Measurements from ENCODE around the gene KCNH8. TPM values are rescaled to one million over a fixed set of nuclear protein-coding genes. Genes with fewer than 3 reads are reported as not detected.

The KCNH8 gene
- total RNA-seq, 3 donors from 2014 or later (not counting 1 experiment from before 2014, with no cell fraction given): 0.10 TPM; not detected in 2

- ATAC-seq (no peak), DNase-seq (no peak)
- Mint-ChIP-seq H3K9me3 (peaks cover 0 to 3% of the 10 kb centered on the region in 2 donors), H3K27me3 (ENCODE audit: low read depth in 2 of 2) (no peaks in the 10 kb centered on the region), H3K4me1 (no peaks in the 10 kb centered on the region), H3K27ac (no peak overlapping the region), H3K36me3 (no peaks in the 10 kb centered on the region), H3K4me3 (no peak overlapping the region)
- Histone ChIP-seq H3K27ac (ENCODE audit: low read length) (no peak overlapping the region), H3K36me3 (ENCODE audit: control insufficient read depth, insufficient read depth, low read length) (no peaks in the 10 kb centered on the region), H3K27me3 (ENCODE audit: control insufficient read depth, insufficient read depth, low read length) (no peaks in the 10 kb centered on the region), H3K4me1 (ENCODE audit: control insufficient read depth, insufficient read depth, low read length) (no peaks in the 10 kb centered on the region), H3K9me3 (ENCODE audit: control insufficient read depth, insufficient read depth, low read length) (no peaks in the 10 kb centered on the region), H3K4me3 (ENCODE audit: low read length) (no peak overlapping the region)
- TF ChIP-seq, protein P1, sequence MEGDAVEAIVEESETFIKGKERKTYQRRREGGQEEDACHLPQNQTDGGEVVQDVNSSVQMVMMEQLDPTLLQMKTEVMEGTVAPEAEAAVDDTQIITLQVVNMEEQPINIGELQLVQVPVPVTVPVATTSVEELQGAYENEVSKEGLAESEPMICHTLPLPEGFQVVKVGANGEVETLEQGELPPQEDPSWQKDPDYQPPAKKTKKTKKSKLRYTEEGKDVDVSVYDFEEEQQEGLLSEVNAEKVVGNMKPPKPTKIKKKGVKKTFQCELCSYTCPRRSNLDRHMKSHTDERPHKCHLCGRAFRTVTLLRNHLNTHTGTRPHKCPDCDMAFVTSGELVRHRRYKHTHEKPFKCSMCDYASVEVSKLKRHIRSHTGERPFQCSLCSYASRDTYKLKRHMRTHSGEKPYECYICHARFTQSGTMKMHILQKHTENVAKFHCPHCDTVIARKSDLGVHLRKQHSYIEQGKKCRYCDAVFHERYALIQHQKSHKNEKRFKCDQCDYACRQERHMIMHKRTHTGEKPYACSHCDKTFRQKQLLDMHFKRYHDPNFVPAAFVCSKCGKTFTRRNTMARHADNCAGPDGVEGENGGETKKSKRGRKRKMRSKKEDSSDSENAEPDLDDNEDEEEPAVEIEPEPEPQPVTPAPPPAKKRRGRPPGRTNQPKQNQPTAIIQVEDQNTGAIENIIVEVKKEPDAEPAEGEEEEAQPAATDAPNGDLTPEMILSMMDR (IDR thresholded peaks at IDR 0.05): no peak
- WGBS (ENCODE audit: insufficient coverage): 90% methylated on average over 6 of the region's 7 CpGs
- intact Hi-C loops (cut with micrococcal nuclease): no loop called here
Measured at GRCh38 chr3:19476281-19476680, 328.0 kb downstream of the KCNH8 start.

DNA sequence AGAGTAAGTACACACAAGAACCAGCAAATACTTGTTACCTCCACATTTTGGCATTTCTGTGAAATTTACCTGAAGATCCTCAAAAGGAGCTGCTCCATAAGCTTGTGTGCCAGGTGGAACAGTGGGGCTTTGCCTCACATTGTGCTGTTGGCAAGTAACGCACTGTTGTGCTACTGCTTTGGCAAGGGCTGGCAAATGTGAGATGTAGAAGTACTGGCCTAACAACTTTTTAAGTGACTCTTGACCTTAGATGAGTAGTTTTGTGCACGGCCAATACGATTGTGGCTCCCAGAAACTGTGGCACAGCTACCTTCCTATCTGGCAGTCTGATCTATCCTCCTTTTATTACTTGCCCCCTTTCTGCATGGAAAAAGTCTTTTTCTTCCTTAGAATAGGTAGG is 337.0 kb downstream of the KCNH8 start:
- no peaks in the 10 kb centered on the region for H3K4me1 Mint-ChIP-seq
- ATAC-seq (no peak), DNase-seq (no peak)
- no peak overlapping the region for H3K27ac ChIP-seq (ENCODE audit: low read length)
- 92% methylated on average over 3 of the region's 3 CpGs for WGBS (ENCODE audit: insufficient coverage)
- H3K4me3 ChIP-seq (ENCODE audit: low read length): no peak overlapping the region
- TF ChIP-seq, protein P1 (IDR thresholded peaks at IDR 0.05): no peak
- H3K27me3 Mint-ChIP-seq (ENCODE audit: low read depth in 2 of 2): no peaks in the 10 kb centered on the region
- no peaks in the 10 kb centered on the region for H3K27me3 ChIP-seq (ENCODE audit: control insufficient read depth, insufficient read depth, low read length)
- no peaks in the 10 kb centered on the region for H3K36me3 ChIP-seq (ENCODE audit: control insufficient read depth, insufficient read depth, low read length)
- H3K9me3 ChIP-seq (ENCODE audit: control insufficient read depth, insufficient read depth, low read length): no peaks in the 10 kb centered on the region
- intact Hi-C loops (cut with micrococcal nuclease): no loop called here
- no peaks in the 10 kb centered on the region for H3K36me3 Mint-ChIP-seq
- no peak overlapping the region for H3K4me3 Mint-ChIP-seq
- no peak overlapping the region for H3K27ac Mint-ChIP-seq
- H3K4me1 ChIP-seq (ENCODE audit: control insufficient read depth, insufficient read depth, low read length): no peaks in the 10 kb centered on the region
- H3K9me3 Mint-ChIP-seq: peaks cover 0 to 2% of the 10 kb centered on the region in 2 donors

- no peaks in the 10 kb centered on the region for H3K9me3 ChIP-seq (ENCODE audit: control insufficient read depth, insufficient read depth, low read length)
- 92% methylated on average over 6 of the region's 6 CpGs for WGBS (ENCODE audit: insufficient coverage)
- TF ChIP-seq, protein P1 (IDR thresholded peaks at IDR 0.05): no peak
Measured at GRCh38 chr3:19487386-19487785, 339.1 kb downstream of the KCNH8 start.

GRCh38 chr3:19488939-19489338 is 340.6 kb downstream of the KCNH8 start:
- no peak overlapping the region for H3K4me3 ChIP-seq (ENCODE audit: low read length)
- no peak overlapping the region for H3K27ac Mint-ChIP-seq
- DNase-seq: no peak

More at GRCh38 chr3:19487386-19487785, 339.1 kb downstream of the KCNH8 start:
- no peak overlapping the region for H3K27ac ChIP-seq (ENCODE audit: low read length)
- Mint-ChIP-seq H3K9me3 (peaks cover 2 to 3% of the 10 kb centered on the region in 2 donors), H3K36me3 (no peaks in the 10 kb centered on the region), H3K27me3 (ENCODE audit: low read depth in 2 of 2) (no peaks in the 10 kb centered on the region), H3K4me3 (no peak overlapping the region), H3K4me1 (no peaks in the 10 kb centered on the region), H3K27ac (no peak overlapping the region)
- H3K4me1 ChIP-seq (ENCODE audit: control insufficient read depth, insufficient read depth, low read length): no peaks in the 10 kb centered on the region
- ATAC-seq (no peak), DNase-seq (no peak)
- H3K27me3 ChIP-seq (ENCODE audit: control insufficient read depth, insufficient read depth, low read length): no peaks in the 10 kb centered on the region
- no peaks in the 10 kb centered on the region for H3K36me3 ChIP-seq (ENCODE audit: control insufficient read depth, insufficient read depth, low read length)
- H3K4me3 ChIP-seq (ENCODE audit: low read length): no peak overlapping the region
- intact Hi-C loops (cut with micrococcal nuclease): no loop called here

More at GRCh38 chr3:19488939-19489338, 340.6 kb downstream of the KCNH8 start:
- H3K4me1 ChIP-seq (ENCODE audit: control insufficient read depth, insufficient read depth, low read length): no peaks in the 10 kb centered on the region
- 81% methylated on average over 4 of the region's 4 CpGs for WGBS (ENCODE audit: insufficient coverage)
- TF ChIP-seq, protein P1 (IDR thresholded peaks at IDR 0.05): no peak
- H3K27me3 Mint-ChIP-seq (ENCODE audit: low read depth in 2 of 2): no peaks in the 10 kb centered on the region
- no peaks in the 10 kb centered on the region for H3K36me3 Mint-ChIP-seq
- H3K27me3 ChIP-seq (ENCODE audit: control insufficient read depth, insufficient read depth, low read length): no peaks in the 10 kb centered on the region
- no peak overlapping the region for H3K27ac ChIP-seq (ENCODE audit: low read length)
- peaks cover 4 to 5% of the 10 kb centered on the region in 2 donors for H3K9me3 Mint-ChIP-seq
- intact Hi-C loops (cut with micrococcal nuclease): no loop called here
- no peaks in the 10 kb centered on the region for H3K36me3 ChIP-seq (ENCODE audit: control insufficient read depth, insufficient read depth, low read length)
- H3K4me3 Mint-ChIP-seq: no peak overlapping the region
- no peak for ATAC-seq
- H3K9me3 ChIP-seq (ENCODE audit: control insufficient read depth, insufficient read depth, low read length): peaks cover 1% of the 10 kb centered on the region
- no peaks in the 10 kb centered on the region for H3K4me1 Mint-ChIP-seq

Measured in natural killer cell (primary cell).